Measurements from ENCODE around the gene ETS1.

DNA sequence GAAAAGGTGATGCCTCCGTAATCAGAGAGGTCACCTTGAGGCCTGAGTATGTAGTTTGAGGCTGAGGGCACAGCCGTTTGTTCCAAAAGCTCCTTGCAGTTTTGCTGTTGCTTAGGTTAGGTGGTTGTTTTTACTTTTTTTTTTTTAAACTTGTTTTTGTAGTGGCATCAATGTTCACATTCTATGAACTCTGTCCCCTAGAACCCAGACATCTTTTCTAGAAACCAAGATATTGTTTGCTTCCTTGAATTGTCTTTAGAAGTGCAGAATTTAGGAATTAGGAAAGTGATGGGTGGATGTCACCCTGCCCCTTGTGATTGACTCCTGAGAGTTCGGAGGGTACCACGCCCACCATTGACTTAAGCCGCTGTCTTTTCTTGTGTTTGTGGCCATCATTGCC is 35.7 kb upstream of the ETS1 start:
- TF ChIP-seq STAT1 (IDR thresholded peaks at IDR 0.05; ENCODE audit: unreplicated experiment) (no peak), EZH2 (IDR thresholded peaks at IDR 0.05; ENCODE audit: low read depth, unreplicated experiment) (no peak), CTCF (conservative IDR thresholded peaks at IDR 0.05; ENCODE audit: low read depth in 2 of 2) (no peak), POLR2AphosphoS5 (IDR thresholded peaks at IDR 0.05; ENCODE audit: low read depth) (no peak), EZH2phosphoT487 (IDR thresholded peaks at IDR 0.05; ENCODE audit: unreplicated experiment) (no peak), CREB1 (CRISPR knock-in tag; IDR thresholded peaks at IDR 0.05; ENCODE audit: low read depth) (no peak), REST (IDR thresholded peaks at IDR 0.05; ENCODE audit: unreplicated experiment) (no peak), JUNB (IDR thresholded peaks at IDR 0.05; ENCODE audit: unreplicated experiment) (no peak), NANOG (IDR thresholded peaks at IDR 0.05; ENCODE audit: borderline replicate concordance) (no peak), ZNF331 (CRISPR knock-in tag; IDR thresholded peaks at IDR 0.05; ENCODE audit: low read depth) (no peak)
